T-helper 1 cell treated with Interleukin-12 subunit alpha and Interleukin-12 subunit beta and Interleukin-4 antibody, amounts not matched to agents 30 ng/mL and 1 ng/mL, for 36 hours (primary cell): Measurements from ENCODE around the gene IFNA1. TPM values are rescaled to one million over a fixed set of nuclear protein-coding genes. Genes with fewer than 3 reads are reported as not detected.
"Not testable (repeated sequence)": the region's sequence is repeated elsewhere in the genome, so short reads cannot be mapped to it uniquely, and the experiment has no call there.

Experiments
- intact Hi-C: fragments of 100-400 bp; cut with micrococcal nuclease; formaldehyde crosslinking; loops from one replicate; pipeline ENCODE4 v1.15.1; 2024
- total RNA-seq: library from RNA; stranded (reverse); gene quantifications from 2 replicates; pipeline ENCODE4 v1.2.3, GENCODE V29; 2022

Gene IFNA1
- total RNA-seq, 1 donor from 2014 or later, result not detected

DNA sequence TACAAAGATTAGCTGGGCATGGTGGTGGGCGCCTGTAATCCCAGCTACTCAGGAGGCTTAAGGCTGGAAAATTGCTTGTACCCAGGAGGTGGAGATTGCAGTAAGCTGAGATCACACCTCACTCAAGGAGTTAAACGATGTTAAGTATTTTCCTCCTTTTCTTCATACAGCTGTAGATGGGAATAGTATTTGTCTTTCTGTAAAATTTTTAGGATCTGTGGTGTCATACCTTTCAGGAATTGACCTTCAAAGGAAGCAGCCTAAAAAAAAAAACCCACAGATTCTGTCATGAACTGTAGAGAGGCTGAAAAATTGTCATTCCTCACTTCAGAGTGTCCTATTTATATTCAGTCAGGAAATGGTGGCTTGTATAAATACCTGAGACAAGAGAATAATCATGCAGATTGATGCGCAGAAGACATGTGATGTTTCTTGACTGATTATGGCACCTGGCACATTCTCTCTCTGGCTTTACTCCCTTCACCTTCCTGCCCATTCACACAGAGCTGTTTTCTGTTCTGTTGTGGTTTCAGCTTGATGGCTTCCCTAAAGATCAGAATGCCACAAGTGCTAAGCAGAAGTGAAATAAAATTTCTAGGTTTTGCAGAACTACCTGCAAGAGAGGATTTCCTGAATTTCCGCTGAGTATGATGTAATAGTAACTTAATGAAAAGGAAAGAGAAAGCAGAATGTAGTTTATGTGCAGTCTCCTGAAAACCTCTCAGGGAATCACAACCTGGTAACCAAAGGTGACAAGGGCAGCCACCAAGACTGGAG lies 3.8 kb downstream of the IFNA1 start:
- intact Hi-C loops, result loop anchor here (1.0 to 5.0 kb wide), 4 partner anchors 47 to 133 kb away; partner anchors contain the start of gene KLHL9

DNA sequence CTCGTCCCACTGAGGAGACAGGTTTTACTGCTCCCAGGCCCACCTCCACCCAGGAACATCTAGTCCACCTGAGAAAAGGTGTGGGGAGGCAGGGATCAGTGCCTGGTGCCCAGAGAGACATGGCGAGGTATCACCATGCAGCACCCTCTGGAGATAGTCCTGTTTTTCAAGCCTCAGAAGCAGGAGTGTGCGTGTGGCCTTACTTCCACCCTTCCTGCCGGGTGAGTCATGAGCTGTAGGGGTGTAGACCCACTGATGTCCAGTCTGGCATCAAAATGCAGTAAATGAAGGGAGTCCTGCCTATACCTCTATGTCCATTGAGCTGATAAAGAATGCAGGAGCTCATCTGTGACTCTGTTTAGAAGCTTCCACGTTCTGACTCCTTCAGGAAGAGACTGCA lies 9.1 kb downstream of the IFNA1 start:
- intact Hi-C loops, result not testable (repeated sequence)

DNA sequence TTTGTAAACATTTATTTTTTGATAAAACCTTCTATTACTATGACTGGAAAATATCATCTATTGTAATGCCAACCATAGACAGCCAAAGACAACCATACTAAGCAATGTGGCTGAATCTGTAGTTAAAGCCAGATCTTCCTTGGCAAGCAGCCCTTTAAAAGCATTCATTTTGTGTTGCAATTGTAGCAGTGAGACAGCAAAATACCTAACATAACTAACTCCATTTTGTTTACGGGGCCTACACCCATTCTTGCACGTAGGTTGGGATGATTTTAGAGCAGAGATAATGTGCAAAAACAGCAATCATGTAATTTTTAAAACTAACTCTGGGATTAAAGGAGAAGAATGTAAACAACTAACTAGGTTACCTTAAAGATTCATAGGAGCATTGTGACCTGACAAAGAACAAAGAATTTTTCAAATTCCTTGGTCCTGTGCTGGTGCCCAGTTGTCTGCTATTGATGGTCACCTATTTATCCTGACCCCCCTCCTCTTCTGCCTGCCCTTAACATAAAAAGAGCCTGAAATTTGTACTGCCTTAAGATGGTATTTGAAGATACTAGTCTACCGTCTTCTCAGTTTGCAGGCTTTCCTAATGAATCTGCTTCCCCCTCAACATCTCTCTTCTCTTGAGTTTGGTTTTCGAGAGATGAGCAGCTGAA lies 10.6 kb downstream of the IFNA1 start:
- intact Hi-C loops, result loop anchor here (5.0 kb wide), 1 partner anchor 1069 kb away; no protein-coding TSS in a partner anchor

DNA sequence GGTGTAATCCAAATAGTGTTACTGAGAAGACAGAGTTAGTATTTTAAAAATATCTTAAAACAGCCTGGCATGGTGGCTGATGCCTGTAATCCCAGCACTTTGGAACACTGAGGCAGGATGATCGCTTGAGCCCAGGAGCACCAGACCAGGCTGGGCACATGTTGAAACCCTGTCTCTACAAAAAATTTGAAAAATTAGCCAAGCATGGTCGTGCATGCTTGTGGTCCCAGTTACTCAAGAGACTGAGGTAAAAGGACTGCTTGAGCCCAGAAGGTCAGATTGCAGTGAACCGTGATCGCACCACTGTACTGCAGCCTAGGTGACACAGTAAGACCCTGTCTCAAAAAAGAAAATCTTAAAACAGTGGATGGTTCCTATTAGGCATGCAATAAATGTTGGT lies 12.4 kb downstream of the IFNA1 start:
- intact Hi-C loops, result loop anchor here (5.0 kb wide), 1 partner anchor 1070 kb away; no protein-coding TSS in a partner anchor

DNA sequence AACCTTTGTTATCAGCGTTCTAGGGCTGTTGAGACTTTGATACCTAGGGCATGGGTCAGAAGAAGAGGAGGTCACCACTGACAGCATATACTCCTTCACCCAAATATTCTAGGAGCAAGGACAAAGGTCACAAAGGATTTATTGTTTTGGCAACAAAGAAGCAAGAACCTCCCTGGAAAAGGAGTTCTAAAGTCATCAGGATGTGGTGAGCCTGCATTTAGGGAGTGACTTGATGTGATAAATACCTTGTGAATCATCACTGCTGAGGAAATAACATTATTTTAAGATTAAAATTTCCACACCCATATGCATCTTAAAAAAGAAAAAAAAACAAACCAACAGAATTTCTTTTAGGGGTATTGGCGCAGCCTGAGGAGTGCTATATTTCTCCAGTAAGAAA lies 13.9 kb downstream of the IFNA1 start:
- intact Hi-C loops, result loop anchor here (5.0 kb wide), 1 partner anchor 1072 kb away; no protein-coding TSS in a partner anchor

DNA sequence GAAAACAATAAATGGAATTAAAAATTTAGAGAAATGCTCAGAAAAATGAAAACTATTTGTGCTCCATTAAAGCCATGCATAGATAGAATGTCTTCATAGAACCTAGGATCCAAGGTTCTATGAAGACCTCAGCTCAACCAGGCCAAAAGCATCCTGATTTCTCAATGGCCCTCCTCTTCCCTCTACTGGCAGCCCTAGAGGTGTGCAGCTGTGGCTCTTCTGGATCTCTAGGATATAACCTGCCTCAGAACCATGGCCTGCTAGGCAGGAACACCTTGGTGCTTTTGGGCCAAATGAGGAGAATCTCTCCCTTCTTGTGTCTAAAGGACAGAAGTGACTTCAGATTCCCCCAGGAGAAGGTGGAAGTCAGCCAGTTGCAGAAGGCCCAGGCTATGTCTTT lies 15.1 kb downstream of the IFNA1 start:
- intact Hi-C loops, result loop anchor here (1.0 to 5.0 kb wide), 7 partner anchors 21 to 272 kb away; no protein-coding TSS in a partner anchor

DNA sequence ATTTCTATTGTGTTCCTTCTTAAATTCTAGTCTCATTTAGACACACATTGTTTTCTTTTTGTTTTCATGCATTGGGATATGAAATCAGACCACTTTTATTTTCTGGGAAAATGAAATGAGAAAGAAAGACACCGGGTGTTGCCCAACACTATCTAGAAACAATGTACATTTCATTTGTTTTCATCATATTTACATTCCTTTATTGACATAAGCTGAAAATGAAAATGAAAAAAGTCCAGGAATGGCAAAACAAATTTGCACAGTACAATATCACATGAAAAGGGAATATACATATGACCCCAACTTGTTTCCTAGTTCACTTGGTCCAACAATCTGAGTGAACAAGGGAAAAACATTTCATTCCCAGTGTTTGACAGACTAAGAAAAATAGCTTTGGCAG lies 21.1 kb downstream of the IFNA1 start:
- intact Hi-C loops, result no loop called here

DNA sequence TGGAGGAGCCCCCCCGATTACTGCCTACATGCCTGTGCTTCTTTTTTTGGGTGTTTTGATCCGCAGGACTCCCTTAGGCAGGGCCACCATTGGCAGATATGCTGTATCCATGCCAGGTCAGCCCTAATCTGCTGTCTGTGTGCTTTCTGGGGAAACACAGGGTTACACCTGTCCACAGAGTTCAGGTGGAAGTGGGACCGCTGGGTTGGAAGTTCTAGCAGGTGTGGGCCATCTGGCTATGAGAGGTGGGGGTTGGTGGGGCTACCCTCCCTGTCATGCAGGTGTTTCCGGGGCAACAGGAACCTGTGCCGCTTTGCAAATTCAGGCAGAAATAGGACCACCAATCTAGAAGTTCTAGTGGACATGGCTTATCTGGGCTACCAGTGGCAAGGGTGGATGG lies 24.9 kb downstream of the IFNA1 start:
- intact Hi-C loops, result no loop called here

DNA sequence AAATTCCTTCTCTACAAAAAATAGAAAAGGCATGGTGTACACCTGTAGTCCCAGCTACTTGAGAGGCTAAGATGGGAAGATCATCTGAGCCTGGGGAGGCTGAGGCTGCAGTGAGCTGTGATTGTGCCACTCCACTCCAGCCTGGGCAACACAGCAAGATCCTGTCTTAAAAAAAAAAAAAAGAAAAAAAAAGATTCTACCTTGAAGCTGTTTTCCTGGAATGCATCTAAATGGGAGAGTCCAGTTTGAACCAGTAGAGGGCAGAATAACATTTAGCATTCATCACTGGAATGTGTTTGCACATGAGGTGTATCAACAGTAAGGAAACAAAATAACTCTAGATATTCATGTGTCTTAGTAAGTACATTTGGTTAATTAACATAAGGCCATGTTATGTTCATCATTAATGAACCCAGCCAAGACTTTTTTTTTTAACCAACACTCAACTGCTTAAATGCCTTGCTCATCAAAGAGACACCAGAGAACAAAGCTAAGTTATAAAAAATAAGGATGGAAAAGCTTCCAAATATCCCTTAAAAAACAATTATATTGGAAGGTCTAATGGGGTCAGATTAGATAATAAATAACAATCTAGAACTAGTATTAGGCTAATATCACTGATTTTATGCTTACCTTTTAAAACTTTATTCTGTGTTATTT lies 25.8 kb downstream of the IFNA1 start:
- intact Hi-C loops, result loop anchor here (1.0 to 2.0 kb wide), 3 partner anchors 93 to 323 kb away; no protein-coding TSS in a partner anchor

DNA sequence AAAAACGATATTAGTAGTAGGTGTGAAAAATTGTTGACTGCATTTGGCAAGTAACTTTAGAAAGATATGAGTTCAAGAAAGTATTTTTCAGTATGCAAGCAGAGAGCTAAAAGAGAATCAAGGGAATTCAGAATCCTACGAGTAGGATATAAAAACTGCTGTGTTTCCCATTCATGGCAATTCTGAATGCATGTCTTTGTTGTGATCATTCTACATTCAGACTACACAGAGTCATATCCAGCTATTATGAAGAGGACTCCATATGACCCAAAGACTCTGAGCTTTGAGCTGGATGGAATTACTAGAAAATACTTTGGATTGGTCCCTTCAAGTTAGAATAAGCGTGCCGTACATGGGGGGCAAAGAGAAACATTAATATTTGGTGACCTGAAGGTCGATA lies 29.9 kb downstream of the IFNA1 start:
- intact Hi-C loops, result no loop called here

DNA sequence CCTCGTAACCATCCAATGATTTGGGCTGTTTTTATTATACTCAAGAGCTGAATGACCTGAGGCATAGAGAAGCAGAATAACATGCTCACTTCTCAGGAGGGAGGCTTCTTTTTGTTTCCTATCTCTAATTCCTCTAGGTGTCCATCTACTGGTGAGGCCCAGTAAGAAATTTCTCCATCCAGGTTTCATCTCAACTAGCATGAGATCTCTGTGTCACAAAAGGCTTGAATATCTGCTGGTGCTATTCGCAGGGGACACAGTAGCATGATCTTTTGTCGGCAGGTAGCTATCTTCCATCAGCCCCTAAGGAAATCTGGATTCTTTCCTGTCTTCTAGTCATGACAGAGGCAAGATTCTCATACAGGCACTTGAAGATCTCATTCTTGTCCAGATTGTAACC lies 33.0 kb downstream of the IFNA1 start:
- intact Hi-C loops, result no loop called here

DNA sequence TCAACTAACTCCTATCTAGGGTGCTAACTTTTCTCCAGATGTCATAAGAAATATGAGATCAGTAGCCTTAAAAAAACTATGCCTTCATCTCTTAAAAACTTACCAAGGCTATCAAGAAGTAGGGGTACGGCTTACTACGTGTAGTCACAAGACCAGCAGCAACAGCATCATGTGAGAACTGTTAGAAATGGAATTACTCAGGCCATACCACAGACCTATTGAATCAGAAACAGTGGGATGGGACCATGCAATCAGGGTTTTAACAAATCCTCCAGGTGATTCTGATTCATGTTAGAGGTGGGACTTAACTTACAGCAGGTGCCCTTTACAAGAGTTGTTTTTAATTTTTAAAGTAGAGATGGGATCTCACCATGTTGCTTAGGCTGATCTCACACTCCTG lies 37.2 kb downstream of the IFNA1 start:
- intact Hi-C loops, result no loop called here

DNA sequence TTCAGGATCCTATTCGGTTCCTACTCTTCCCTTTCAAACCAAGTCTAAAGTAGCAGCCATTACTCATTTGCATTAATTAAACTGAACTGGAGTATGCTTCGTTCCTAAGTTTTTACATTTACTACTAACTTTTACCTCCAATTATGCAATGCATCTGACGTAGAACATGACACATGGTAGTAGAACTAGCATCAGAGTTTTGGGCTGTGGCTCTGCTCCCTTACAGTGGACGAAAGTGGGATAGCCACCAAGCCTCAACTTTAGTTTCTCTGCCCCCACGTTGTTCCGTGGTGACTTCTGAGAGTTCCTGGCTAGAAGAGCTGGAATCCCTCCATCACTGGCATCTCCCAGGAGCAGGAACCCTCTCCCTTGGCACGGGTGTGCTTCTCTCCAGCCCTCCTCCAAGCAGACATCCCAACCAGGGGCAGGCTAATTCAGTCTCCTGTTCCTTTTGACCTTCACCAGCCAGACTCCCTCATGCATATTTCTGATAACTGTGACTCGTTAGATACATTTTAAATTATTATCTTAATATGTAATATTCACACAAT lies 39.0 kb downstream of the IFNA1 start:
- intact Hi-C loops, result no loop called here

DNA sequence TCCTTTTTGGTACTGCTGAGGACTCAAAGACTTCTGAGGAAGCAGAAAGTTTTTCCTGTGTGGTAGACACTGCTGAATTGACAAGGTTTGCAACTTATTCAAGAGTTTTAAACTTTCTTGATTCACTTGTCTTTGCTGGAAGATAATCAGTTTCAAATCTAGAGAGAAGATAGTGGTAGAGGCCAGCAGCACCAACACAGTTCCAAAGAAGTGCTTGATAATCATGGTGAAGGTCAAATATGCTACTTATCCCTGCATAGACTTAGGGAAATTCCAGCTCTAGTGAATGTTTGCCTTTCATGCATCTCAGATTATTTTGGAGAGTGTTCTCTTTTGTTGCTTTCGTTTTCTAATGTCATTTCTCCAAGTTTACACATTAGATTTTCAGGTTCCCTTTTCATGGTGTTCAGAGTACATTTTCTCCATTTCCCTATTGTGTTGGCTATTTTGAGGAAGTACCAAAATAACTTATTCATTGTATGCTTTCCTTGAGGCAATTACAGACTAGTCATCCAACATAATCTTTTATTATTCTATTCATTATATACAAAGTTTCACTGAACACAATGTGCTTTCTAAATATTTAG lies 41.3 kb downstream of the IFNA1 start:
- intact Hi-C loops, result no loop called here

DNA sequence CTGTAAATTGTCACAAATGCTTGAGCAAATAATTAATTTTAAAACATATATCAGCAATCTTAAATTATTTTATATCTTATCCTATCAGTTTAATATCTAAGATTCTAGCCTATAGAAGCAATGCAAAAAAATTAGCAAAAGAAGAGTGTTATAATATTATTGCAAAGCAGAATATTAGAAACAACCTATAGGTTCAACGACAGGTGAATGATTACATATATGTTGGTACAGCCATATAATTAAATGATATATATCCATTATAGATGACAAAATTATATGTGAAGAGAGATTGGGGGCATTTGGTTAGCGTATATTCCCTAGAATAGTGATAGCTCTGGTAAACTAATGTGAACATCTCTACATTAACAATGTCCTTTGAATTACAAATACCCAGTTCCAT lies 42.0 kb downstream of the IFNA1 start, which contains the start of gene IFNE:
IFNE (minus strand) TSS at position 101 of the 400 bp plus-strand sequence. CDS start 619 bp downstream, outside the sequence.
- intact Hi-C loops, result no loop called here

Other genes starting within 250 kb of the IFNA1 start
- not detected in 2 replicates for gene IFNA7, start 238.2 kb upstream of the IFNA1 start, total RNA-seq
- not detected in 2 replicates for gene IFNA10, start 233.3 kb upstream of the IFNA1 start, total RNA-seq
- gene IFNA16, start 223.1 kb upstream of the IFNA1 start, total RNA-seq, result not detected in 2 replicates
- gene IFNA17, start 212.2 kb upstream of the IFNA1 start, total RNA-seq, result not detected in 2 replicates
- not detected in 2 replicates for gene IFNA14, start 200.4 kb upstream of the IFNA1 start, total RNA-seq
- not detected in 2 replicates for gene IFNA5, start 135.1 kb upstream of the IFNA1 start, total RNA-seq
- gene KLHL9, start 105.0 kb upstream of the IFNA1 start, total RNA-seq, result 15.4 and 16.6 TPM in 2 replicates
- not detected in 2 replicates for gene IFNA6, start 89.6 kb upstream of the IFNA1 start, total RNA-seq
- gene IFNA13, start 72.4 kb upstream of the IFNA1 start, total RNA-seq, result not detected in 2 replicates
- not detected in 2 replicates for gene IFNA2, start 55.0 kb upstream of the IFNA1 start, total RNA-seq
- not detected in 2 replicates for gene IFNA8, start 31.3 kb upstream of the IFNA1 start, total RNA-seq
- 0.32 TPM in 1 of 2 replicates, not detected in the other for gene IFNE, start 41.9 kb downstream of the IFNA1 start, total RNA-seq